ENCODE data around the gene LCE4A. TPM values are rescaled to one million over a fixed set of nuclear protein-coding genes. Genes with fewer than 3 reads are reported as not detected.

LCE4A gene
- total RNA-seq, 1 experiment from 2014 or later, result not detected

- Histone ChIP-seq H3K4me1 (ENCODE audit: insufficient read depth, low read length) (no peaks in the 10 kb centered on the region), H3K4me3 (ENCODE audit: low read length) (no peak overlapping the region), H3K27ac (ENCODE audit: low read length) (no peak overlapping the region), H3K9ac (ENCODE audit: low read length) (no peak overlapping the region), H3K36me3 (ENCODE audit: low read depth, low read length) (no peaks in the 10 kb centered on the region), H3K9me2 (replicated peaks; ENCODE audit: low read length) (no peaks in the 10 kb centered on the region), H4K20me1 (ENCODE audit: low read length) (no peaks in the 10 kb centered on the region), H3K27me3 (ENCODE audit: low read length) (peaks cover 41% of the 10 kb centered on the region), H3K79me2 (ENCODE audit: low read length) (no peaks in the 10 kb centered on the region), H3F3A (ENCODE audit: low read length, unreplicated experiment) (no peaks in the 10 kb centered on the region), H2AFZ (ENCODE audit: low read length) (no peak overlapping the region), H3K9me3 (ENCODE audit: low read length) (no peaks in the 10 kb centered on the region), H3K4me2 (ENCODE audit: low read length) (no peak overlapping the region)
- CTCF ChIA-PET, result no interaction called here
- TF ChIP-seq EZH2phosphoT487 (IDR thresholded peaks at IDR 0.05; ENCODE audit: borderline replicate concordance, low read length), result no peak
- TF ChIP-seq EZH2 (IDR thresholded peaks at IDR 0.05; ENCODE audit: low read length, unreplicated experiment), result no peak
- no peak for TF ChIP-seq CTCF (conservative IDR thresholded peaks at IDR 0.05; ENCODE audit: low read depth, low read length)
- BruUV-seq (replicated peaks), result no TSS peak
- no peak for DNase-seq
- no peak for ATAC-seq
- intact Hi-C loops (cut with micrococcal nuclease), result no loop called here
- POLR2A ChIA-PET (ENCODE audit: unreplicated experiment), result no interaction called here
Observed at GRCh38 chr1:152725261-152725660, 17.3 kb downstream of the LCE4A start.

GRCh38 chr1:152728986-152729385, 21.0 kb downstream of the LCE4A start:
- BruUV-seq (replicated peaks), result no TSS peak
- no peaks in the 10 kb centered on the region for H3K36me3 ChIP-seq (ENCODE audit: low read depth, low read length)
- H3K9ac ChIP-seq (ENCODE audit: low read length), result no peak overlapping the region
- H3K4me2 ChIP-seq (ENCODE audit: low read length), result no peak overlapping the region
- intact Hi-C loops (cut with micrococcal nuclease), result no loop called here
- H4K20me1 ChIP-seq (ENCODE audit: low read length), result no peaks in the 10 kb centered on the region
- DNase-seq (no peak), ATAC-seq (no peak)
- no peaks in the 10 kb centered on the region for H3K9me3 ChIP-seq (ENCODE audit: low read length)
- POLR2A ChIA-PET (ENCODE audit: unreplicated experiment), result no interaction called here
- H3K79me2 ChIP-seq (ENCODE audit: low read length), result no peaks in the 10 kb centered on the region
- no peaks in the 10 kb centered on the region for H3K9me2 ChIP-seq (replicated peaks; ENCODE audit: low read length)
- no peaks in the 10 kb centered on the region for H3F3A ChIP-seq (ENCODE audit: low read length, unreplicated experiment)
- no peaks in the 10 kb centered on the region for H3K4me1 ChIP-seq (ENCODE audit: insufficient read depth, low read length)
- no peak overlapping the region for H3K27ac ChIP-seq (ENCODE audit: low read length)
- CTCF ChIA-PET, result no interaction called here
- H3K4me3 ChIP-seq (ENCODE audit: low read length), result no peak overlapping the region
- no peak overlapping the region for H2AFZ ChIP-seq (ENCODE audit: low read length)
- H3K27me3 ChIP-seq (ENCODE audit: low read length), result peaks cover 45% of the 10 kb centered on the region
- TF ChIP-seq EZH2 (IDR thresholded peaks at IDR 0.05; ENCODE audit: low read length, unreplicated experiment), result no peak
- no peak for TF ChIP-seq CTCF (conservative IDR thresholded peaks at IDR 0.05; ENCODE audit: low read depth, low read length)
- no peak for TF ChIP-seq EZH2phosphoT487 (IDR thresholded peaks at IDR 0.05; ENCODE audit: borderline replicate concordance, low read length)

GRCh38 chr1:152735648-152736047, 27.7 kb downstream of the LCE4A start:
- Histone ChIP-seq H3K79me2 (ENCODE audit: low read length) (no peaks in the 10 kb centered on the region), H3K9ac (ENCODE audit: low read length) (no peak overlapping the region), H3K36me3 (ENCODE audit: low read depth, low read length) (no peaks in the 10 kb centered on the region), H4K20me1 (ENCODE audit: low read length) (no peaks in the 10 kb centered on the region), H3K27ac (ENCODE audit: low read length) (no peak overlapping the region), H3K4me2 (ENCODE audit: low read length) (no peak overlapping the region), H3F3A (ENCODE audit: low read length, unreplicated experiment) (no peaks in the 10 kb centered on the region), H3K9me2 (replicated peaks; ENCODE audit: low read length) (no peaks in the 10 kb centered on the region), H2AFZ (ENCODE audit: low read length) (no peak overlapping the region), H3K4me1 (ENCODE audit: insufficient read depth, low read length) (no peaks in the 10 kb centered on the region), H3K4me3 (ENCODE audit: low read length) (no peak overlapping the region), H3K9me3 (ENCODE audit: low read length) (no peaks in the 10 kb centered on the region), H3K27me3 (ENCODE audit: low read length) (peaks cover 13% of the 10 kb centered on the region; the same call in 1 of the 2 replicates)
- no TSS peak for BruUV-seq (replicated peaks)
- ChIA-PET POLR2A (ENCODE audit: unreplicated experiment) (no interaction called here), CTCF (no interaction called here)
- DNase-seq (peak; percentile 18), ATAC-seq (no peak)
- intact Hi-C loops (cut with micrococcal nuclease), result no loop called here
- TF ChIP-seq CTCF (conservative IDR thresholded peaks at IDR 0.05; ENCODE audit: low read depth, low read length) (peak; percentile 62), EZH2 (IDR thresholded peaks at IDR 0.05; ENCODE audit: low read length, unreplicated experiment) (no peak)
